GM23338 (cell line): ENCODE measurements around the gene VEGFC. TPM values are rescaled to one million over a fixed set of nuclear protein-coding genes. Genes with fewer than 3 reads are reported as not detected.

Source experiments
- ATAC-seq: fragments of 200-7000 bp; cut with Tn5 transposase; 3 replicates; pipeline ENCODE4 v1.9.1; 2020
- DNase-seq: peaks from one replicate; pipeline ENCODE4 v3.0.0-alpha.2; 2015; ENCODE audit warnings: low spot score
- H2AFZ ChIP-seq: fragments of 200-600 bp; sonication (generic); 2 replicates; pipeline ENCODE4 v1.8.0; 2016; ENCODE audit warnings: antibody characterized with exemption, mild to moderate bottlenecking, moderate library complexity
- H3F3A ChIP-seq: fragments of 200-600 bp; sonication (generic); replicated peaks from 2 replicates; pipeline ENCODE4 v1.8.0; 2017; ENCODE audit warnings: antibody characterized with exemption, mixed run types, low read depth
- H3K27ac ChIP-seq: fragments of 200-600 bp; sonication (generic); 2 replicates; pipeline ENCODE4 v1.6.1; 2016; ENCODE audit warnings: low read depth
- H3K27me3 ChIP-seq: fragments of 200-600 bp; sonication (generic); 2 replicates; pipeline ENCODE4 v1.8.0; 2016; ENCODE audit warnings: mild to moderate bottlenecking, mixed run types, moderate library complexity; ENCODE audit not compliant: insufficient read depth
- H3K36me3 ChIP-seq: fragments of 200-600 bp; sonication (generic); 2 replicates; pipeline ENCODE4 v1.8.0; 2016; ENCODE audit warnings: mild to moderate bottlenecking; ENCODE audit not compliant: insufficient read depth
- H3K4me1 ChIP-seq: fragments of 200-600 bp; sonication (generic); 2 replicates; pipeline ENCODE4 v1.8.0; 2016; ENCODE audit warnings: mild to moderate bottlenecking, moderate library complexity; ENCODE audit not compliant: insufficient read depth
- H3K4me2 ChIP-seq: fragments of 200-600 bp; sonication (generic); 2 replicates; pipeline ENCODE4 v1.7.1; 2017; ENCODE audit warnings: mixed run types
- H3K4me3 ChIP-seq: fragments of 200-600 bp; sonication (generic); 2 replicates; pipeline ENCODE4 v1.6.1; 2016; ENCODE audit warnings: mixed run types
- H3K79me2 ChIP-seq: fragments of 200-600 bp; sonication (generic); replicated peaks from 2 replicates; pipeline ENCODE4 v1.8.0; 2017; ENCODE audit warnings: mild to moderate bottlenecking; ENCODE audit not compliant: insufficient read depth
- H3K9me2 ChIP-seq: fragments of 200-600 bp; sonication (generic); 2 replicates; pipeline ENCODE4 v1.8.0; 2017; ENCODE audit not compliant: insufficient read depth
- H4K20me1 ChIP-seq: fragments of 200-600 bp; sonication (generic); replicated peaks from 2 replicates; pipeline ENCODE4 v1.8.0; 2017; ENCODE audit warnings: mild to moderate bottlenecking; ENCODE audit not compliant: insufficient read depth
- H3K27ac Mint-ChIP-seq: 2 replicates; pipeline ENCODE4 v1.8.0; 2020; ENCODE audit warnings: inconsistent platforms, mild to moderate bottlenecking, moderate library complexity, mixed read lengths
- H3K27me3 Mint-ChIP-seq: 3 replicates; pipeline ENCODE4 v1.8.0; 2022; ENCODE audit warnings: low read depth, mild to moderate bottlenecking, moderate library complexity, mixed read lengths, inconsistent platforms; ENCODE audit not compliant: insufficient read depth, poor library complexity
- H3K36me3 Mint-ChIP-seq: 3 replicates; pipeline ENCODE4 v1.8.0; 2021; ENCODE audit warnings: low read depth, mild to moderate bottlenecking, inconsistent platforms, moderate library complexity, mixed read lengths
- H3K4me1 Mint-ChIP-seq: 3 replicates; pipeline ENCODE4 v1.8.0; 2020; ENCODE audit warnings: mild to moderate bottlenecking, inconsistent platforms, mixed read lengths
- H3K4me3 Mint-ChIP-seq: 3 replicates; pipeline ENCODE4 v1.8.0; 2021; ENCODE audit warnings: moderate library complexity, mild to moderate bottlenecking, inconsistent platforms, mixed read lengths
- H3K9me3 Mint-ChIP-seq: 3 replicates; pipeline ENCODE4 v1.8.0; 2020; ENCODE audit warnings: moderate library complexity, mild to moderate bottlenecking, inconsistent platforms, mixed read lengths
- EZH2 ChIP-seq: fragments of 200-600 bp; sonication (generic); IDR thresholded peaks from one replicate; pipeline ENCODE4 v1.8.0; 2017; ENCODE audit warnings: antibody characterized with exemption, mild to moderate bottlenecking, low read depth; ENCODE audit not compliant: unreplicated experiment
- EZH2phosphoT487 ChIP-seq: fragments of 200-600 bp; sonication (generic); IDR thresholded peaks from one replicate; pipeline ENCODE4 v1.8.1; 2018; ENCODE audit warnings: antibody characterized with exemption; ENCODE audit not compliant: unreplicated experiment
- JUNB ChIP-seq: IDR thresholded peaks from one replicate; pipeline ENCODE4 v1.6.1; 2016; ENCODE audit warnings: antibody characterized with exemption; ENCODE audit not compliant: unreplicated experiment
- POLR2AphosphoS5 ChIP-seq: IDR thresholded peaks from 2 replicates; pipeline ENCODE4 v1.6.1; 2016; ENCODE audit warnings: antibody characterized with exemption, low read depth
- REST ChIP-seq: IDR thresholded peaks from one replicate; pipeline ENCODE4 v1.6.1; 2018; ENCODE audit warnings: antibody characterized with exemption; ENCODE audit not compliant: unreplicated experiment
- ZNF462 ChIP-seq: fragments of 250-450 bp; sonication (Bioruptor Pico); IDR thresholded peaks from 2 replicates; pipeline ENCODE4 v1.5.0; 2020; ENCODE audit warnings: mild to moderate bottlenecking, moderate library complexity
- polyA plus RNA-seq: library from polyadenylated mRNA; unstranded; fragments of >200 nt; fragmentation: Nextera tagmentation; extraction: Ambion mirVana; gene quantifications from 2 replicates; pipeline ENCODE4 v1.2.1, GENCODE V29; 2016
- total RNA-seq: library from RNA; depleted of rRNA; stranded (reverse); fragments of >200 nt; shearing (Covaris generic); gene quantifications from 2 replicates; pipeline ENCODE4 v1.2.3, GENCODE V29; 2014
- TF ChIP-seq, protein P1 (sequence below): IDR thresholded peaks from 2 replicates; pipeline ENCODE4 v1.6.1; 2016; ENCODE audit warnings: antibody characterized with exemption

The VEGFC gene
- total and polyA plus RNA-seq, 2 experiments from 2014 or later: 0.87 to 1.1 TPM

DNA sequence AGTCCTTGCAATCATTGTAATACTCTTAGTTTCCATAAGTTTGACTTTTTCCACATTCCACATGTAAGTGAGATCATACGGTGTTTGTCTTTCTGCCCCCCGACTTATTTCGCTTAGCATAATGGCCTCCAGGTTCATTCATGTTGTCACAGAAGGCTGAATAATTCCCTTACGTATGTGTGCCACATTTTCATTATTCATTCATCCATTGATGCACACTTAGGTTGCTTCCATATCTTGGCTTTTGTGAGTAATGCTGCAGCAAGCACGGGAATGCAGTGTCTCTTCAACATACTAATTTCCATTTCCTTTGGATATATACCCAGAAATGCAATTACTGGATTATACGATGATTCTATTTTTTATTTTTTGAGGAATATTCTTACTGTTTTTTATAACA, 22.0 kb upstream of the VEGFC start (continued):
- no peak for TF ChIP-seq ZNF462 (CRISPR knock-in tag)
- TF ChIP-seq JUNB: no peak

DNA sequence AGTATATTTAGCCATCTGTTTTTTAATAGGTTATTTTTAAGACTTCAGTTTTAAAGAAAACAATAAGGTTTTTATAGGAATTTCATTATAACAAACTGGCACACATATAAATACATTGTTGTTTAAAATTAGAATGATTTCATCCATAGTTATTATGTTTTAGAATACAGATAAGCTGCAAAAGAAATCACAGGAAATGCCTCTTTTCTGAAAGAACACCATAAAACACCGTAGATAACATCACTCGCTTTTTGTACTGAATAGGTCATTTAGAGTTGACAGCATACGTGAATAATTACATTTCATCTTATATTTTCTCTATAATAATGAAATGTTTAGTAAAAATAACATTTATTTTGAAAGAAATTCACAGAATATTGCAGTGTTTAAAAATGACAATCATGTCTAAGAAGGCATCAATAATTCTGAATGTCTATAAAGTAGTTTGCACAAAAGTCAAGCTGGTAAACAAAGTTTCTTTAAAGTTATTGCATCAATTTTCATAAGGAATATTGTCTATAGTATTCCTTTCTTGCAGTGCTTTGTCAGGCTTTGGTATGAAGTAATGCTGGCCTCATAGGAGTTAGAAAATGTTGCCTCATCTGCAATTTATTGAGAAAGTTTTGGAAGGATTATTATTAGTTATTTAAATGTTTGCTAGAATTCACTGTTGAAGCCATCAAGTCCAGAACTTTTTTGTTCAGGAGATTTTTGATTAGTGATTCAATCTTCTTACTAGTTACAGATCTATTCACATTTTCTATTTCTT, 17.9 kb upstream of the VEGFC start:
- peaks cover 4% of the 10 kb centered on the region; the same call in 1 of the 3 replicates for H3K36me3 Mint-ChIP-seq
- ATAC-seq (no peak), DNase-seq (no peak)
- H3K79me2 ChIP-seq: no peaks in the 10 kb centered on the region
- H3K9me2 ChIP-seq: no peaks in the 10 kb centered on the region
- H4K20me1 ChIP-seq: no peaks in the 10 kb centered on the region
- peaks cover 10% of the 10 kb centered on the region for H3K9me3 Mint-ChIP-seq
- H3K4me3 Mint-ChIP-seq: no peak overlapping the region
- H2AFZ ChIP-seq: no peak overlapping the region
- H3K27ac Mint-ChIP-seq: no peak overlapping the region
- H3K27ac ChIP-seq: no peak overlapping the region
- no peaks in the 10 kb centered on the region for H3K4me1 ChIP-seq
- H3F3A ChIP-seq: no peaks in the 10 kb centered on the region
- H3K4me1 Mint-ChIP-seq: no peaks in the 10 kb centered on the region
- H3K27me3 Mint-ChIP-seq: no peaks in the 10 kb centered on the region
- H3K4me2 ChIP-seq: no peak overlapping the region
- no peaks in the 10 kb centered on the region for H3K36me3 ChIP-seq
- no peaks in the 10 kb centered on the region for H3K27me3 ChIP-seq
- H3K4me3 ChIP-seq: no peak overlapping the region
- TF ChIP-seq EZH2phosphoT487 (no peak), POLR2AphosphoS5 (no peak), EZH2 (no peak), REST (no peak)
- TF ChIP-seq, protein P1, sequence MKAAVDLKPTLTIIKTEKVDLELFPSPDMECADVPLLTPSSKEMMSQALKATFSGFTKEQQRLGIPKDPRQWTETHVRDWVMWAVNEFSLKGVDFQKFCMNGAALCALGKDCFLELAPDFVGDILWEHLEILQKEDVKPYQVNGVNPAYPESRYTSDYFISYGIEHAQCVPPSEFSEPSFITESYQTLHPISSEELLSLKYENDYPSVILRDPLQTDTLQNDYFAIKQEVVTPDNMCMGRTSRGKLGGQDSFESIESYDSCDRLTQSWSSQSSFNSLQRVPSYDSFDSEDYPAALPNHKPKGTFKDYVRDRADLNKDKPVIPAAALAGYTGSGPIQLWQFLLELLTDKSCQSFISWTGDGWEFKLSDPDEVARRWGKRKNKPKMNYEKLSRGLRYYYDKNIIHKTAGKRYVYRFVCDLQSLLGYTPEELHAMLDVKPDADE: no peak
